ENCODE measurements around the gene VPS39. TPM values are rescaled to one million over a fixed set of nuclear protein-coding genes. Genes with fewer than 3 reads are reported as not detected.

VPS39 gene
- total and polyA plus RNA-seq, 8 donors, result 26.4 to 52.6 (median 32.7) TPM

DNA sequence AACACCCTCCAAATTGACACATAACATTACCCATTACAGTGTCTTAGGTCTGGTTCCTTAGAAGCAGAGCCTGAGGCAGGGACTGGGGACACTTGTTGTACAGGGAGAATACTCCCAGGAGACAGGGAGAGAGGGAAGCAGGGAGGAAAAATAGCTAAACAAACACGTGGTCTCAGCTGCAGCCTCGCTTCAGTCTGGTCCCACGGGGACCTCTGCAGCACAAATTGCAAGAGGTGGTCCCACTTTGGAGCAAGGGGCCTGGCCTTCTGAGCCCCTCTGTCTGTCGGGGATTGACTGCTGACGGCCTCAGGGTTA, 88.7 kb downstream of the VPS39 start:
- FAIRE-seq (no peak), ATAC-seq (peak; percentile 19 to 44 (median 32)), DNase-seq (no peak)
- no peaks in the 10 kb centered on the region for H3K9me3 ChIP-seq
- H3K4me3 ChIP-seq, result no peak overlapping the region
- H3K4me1 ChIP-seq, result no peaks in the 10 kb centered on the region
- H3K36me3 ChIP-seq, result no peaks in the 10 kb centered on the region
- H3K27ac ChIP-seq, result no peak overlapping the region
- H3K27me3 ChIP-seq, result no peaks in the 10 kb centered on the region
- WGBS, 2 donors, result 59 to 65% methylated on average over 5 of the region's 5 CpGs
- TF ChIP-seq, protein P1, sequence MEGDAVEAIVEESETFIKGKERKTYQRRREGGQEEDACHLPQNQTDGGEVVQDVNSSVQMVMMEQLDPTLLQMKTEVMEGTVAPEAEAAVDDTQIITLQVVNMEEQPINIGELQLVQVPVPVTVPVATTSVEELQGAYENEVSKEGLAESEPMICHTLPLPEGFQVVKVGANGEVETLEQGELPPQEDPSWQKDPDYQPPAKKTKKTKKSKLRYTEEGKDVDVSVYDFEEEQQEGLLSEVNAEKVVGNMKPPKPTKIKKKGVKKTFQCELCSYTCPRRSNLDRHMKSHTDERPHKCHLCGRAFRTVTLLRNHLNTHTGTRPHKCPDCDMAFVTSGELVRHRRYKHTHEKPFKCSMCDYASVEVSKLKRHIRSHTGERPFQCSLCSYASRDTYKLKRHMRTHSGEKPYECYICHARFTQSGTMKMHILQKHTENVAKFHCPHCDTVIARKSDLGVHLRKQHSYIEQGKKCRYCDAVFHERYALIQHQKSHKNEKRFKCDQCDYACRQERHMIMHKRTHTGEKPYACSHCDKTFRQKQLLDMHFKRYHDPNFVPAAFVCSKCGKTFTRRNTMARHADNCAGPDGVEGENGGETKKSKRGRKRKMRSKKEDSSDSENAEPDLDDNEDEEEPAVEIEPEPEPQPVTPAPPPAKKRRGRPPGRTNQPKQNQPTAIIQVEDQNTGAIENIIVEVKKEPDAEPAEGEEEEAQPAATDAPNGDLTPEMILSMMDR (IDR thresholded peaks at IDR 0.05), result no peak
- intact Hi-C loops (cut with DNase I), result no loop called here

DNA sequence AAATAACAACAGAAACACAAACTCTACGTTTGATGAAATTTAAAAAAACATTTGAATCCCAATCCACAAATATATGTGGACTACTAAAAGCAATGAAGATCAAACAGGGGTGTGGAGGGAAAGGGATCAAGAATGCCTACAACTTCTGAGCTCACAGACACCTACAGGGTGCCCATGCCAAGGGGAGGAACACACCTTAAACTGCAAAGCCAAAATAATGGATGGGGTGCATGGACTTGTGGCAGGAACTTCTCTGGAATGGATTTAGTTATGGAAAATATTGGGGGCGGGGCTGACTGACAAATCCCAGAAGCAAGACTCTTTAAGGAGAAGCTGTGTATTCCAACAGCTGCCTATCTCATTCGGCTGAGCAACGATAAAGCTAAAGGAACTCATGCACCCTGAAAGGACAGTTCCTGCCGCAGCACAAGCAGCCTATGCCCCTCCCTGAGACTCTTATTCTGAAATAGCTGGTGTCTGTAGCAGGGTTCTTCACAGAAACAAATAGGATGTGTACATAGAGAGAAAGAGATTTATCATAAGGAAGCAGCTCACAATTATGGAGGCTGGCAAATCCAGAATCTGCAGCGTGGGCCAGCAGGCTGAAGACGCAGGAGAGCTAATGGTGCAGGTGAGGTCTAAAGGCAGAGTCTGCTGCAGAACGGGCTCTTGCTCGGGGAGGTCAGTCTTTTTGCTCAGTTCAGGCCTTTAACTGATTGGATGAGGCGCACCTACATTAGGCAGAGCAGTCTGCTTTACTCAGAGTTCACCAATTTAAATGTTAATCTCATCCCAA, 89.3 kb downstream of the VPS39 start:
- ATAC-seq (peak; percentile 85 to 94 (median 88)), DNase-seq (peak in 1 of 6 donors; percentile 21), FAIRE-seq (no peak)
- Histone ChIP-seq H3K4me3 (no peak overlapping the region), H3K27me3 (no peaks in the 10 kb centered on the region), H3K4me1 (no peaks in the 10 kb centered on the region), H3K36me3 (no peaks in the 10 kb centered on the region), H3K9me3 (no peaks in the 10 kb centered on the region), H3K27ac (no peak overlapping the region)
- intact Hi-C loops (cut with DNase I), result no loop called here
- WGBS, 2 donors, result 20 to 26% methylated on average over 10 of the region's 10 CpGs
- TF ChIP-seq, protein P1 (IDR thresholded peaks at IDR 0.05), result no peak

DNA sequence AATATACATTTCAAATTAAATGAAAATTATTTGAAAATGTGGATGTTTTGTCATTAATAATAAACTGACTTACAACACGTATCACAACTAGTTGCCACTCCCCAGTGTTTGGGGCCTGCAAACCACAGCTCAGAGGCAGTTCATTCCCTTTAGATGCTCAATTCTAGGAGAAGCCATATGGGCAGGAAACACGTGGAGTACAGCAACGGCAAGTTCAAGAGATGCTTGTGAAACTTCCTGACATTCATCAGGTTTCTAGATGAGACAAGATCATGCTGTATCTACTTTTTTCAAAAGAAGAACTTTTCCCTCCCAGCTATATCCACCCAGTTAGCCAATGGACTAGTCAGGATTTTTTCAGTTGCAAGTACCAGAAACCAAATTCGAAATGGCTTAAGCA, 96.2 kb downstream of the VPS39 start:
- H3K27ac ChIP-seq, result no peak overlapping the region
- no peak for ATAC-seq
- no peaks in the 10 kb centered on the region for H3K9me3 ChIP-seq
- H3K36me3 ChIP-seq, result no peaks in the 10 kb centered on the region
- intact Hi-C loops (cut with DNase I), result no loop called here
- H3K4me3 ChIP-seq, result no peak overlapping the region
- 74 to 90% methylated on average over 4 of the region's 4 CpGs for WGBS, 2 donors
- TF ChIP-seq, protein P1 (IDR thresholded peaks at IDR 0.05), result no peak
- H3K4me1 ChIP-seq, result no peaks in the 10 kb centered on the region
- no peak for DNase-seq
- H3K27me3 ChIP-seq, result no peaks in the 10 kb centered on the region
- no peak for FAIRE-seq

DNA sequence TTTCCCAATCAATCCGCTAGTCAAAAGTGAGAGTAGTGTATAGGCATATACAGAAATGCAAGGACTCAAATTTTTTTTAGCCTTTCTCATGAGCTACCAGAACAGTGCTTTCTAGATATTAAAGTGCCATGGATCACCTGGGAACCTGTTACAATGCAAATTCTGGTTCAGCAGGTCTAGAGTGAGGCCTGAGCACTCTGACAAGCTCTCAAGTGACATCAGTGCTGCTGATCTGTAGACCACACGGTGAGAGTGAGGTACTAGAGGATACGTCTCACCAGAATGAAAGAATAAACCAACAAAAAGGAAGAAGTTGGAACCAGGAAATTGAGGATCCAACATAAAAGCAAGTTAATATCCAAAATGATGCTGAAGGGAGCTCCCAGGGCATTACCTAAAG, 97.7 kb downstream of the VPS39 start:
- TF ChIP-seq, protein P1 (IDR thresholded peaks at IDR 0.05), result no peak
- no peak for DNase-seq
- ATAC-seq, result peak in 1 of 4 donors; percentile 24
- no peak for FAIRE-seq
- intact Hi-C loops (cut with DNase I), result no loop called here
- 68 to 71% methylated on average over 3 of the region's 3 CpGs for WGBS, 2 donors
- H3K36me3 ChIP-seq, result no peaks in the 10 kb centered on the region
- no peak overlapping the region for H3K4me3 ChIP-seq
- H3K27me3 ChIP-seq, result no peaks in the 10 kb centered on the region
- H3K9me3 ChIP-seq, result no peaks in the 10 kb centered on the region
- no peaks in the 10 kb centered on the region for H3K4me1 ChIP-seq
- no peak overlapping the region for H3K27ac ChIP-seq

DNA sequence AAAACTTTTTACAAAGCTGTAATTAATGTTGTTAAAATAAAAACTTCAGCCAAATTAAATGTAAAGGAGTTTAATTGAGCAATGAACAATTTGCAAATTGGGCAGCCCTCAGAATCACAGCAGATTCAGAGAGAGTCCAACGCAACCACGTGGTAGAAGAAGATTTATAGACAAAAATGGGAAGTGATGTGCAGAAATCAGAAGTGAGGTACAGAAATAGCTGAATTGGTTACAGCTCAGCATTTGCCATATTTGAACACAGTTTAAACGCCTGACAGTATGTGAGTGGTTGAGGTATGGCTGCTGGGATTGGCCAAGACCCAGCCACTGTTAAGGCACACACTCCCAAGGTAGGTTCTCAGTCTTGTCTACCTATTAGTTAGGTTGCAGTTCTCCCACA, 99.3 kb downstream of the VPS39 start:
- intact Hi-C loops (cut with DNase I), result no loop called here
- Histone ChIP-seq H3K9me3 (no peaks in the 10 kb centered on the region), H3K27ac (no peak overlapping the region), H3K36me3 (no peaks in the 10 kb centered on the region), H3K4me1 (no peaks in the 10 kb centered on the region), H3K27me3 (no peaks in the 10 kb centered on the region), H3K4me3 (no peak overlapping the region)
- TF ChIP-seq, protein P1 (IDR thresholded peaks at IDR 0.05), result no peak
- 88 to 90% methylated on average over 3 of the region's 3 CpGs for whole genome bisulfite sequencing, 2 donors
- FAIRE-seq (no peak), DNase-seq (no peak), ATAC-seq (no peak)

Data from pancreas (tissue), 10 donors.